CD4-positive, alpha-beta T cell treated with Interleukin-2 at 100 ng/mL for 4 hours (primary cell): Measurements from ENCODE around the gene CYP26B1.

Source experiments
- DNase-seq: peaks from one replicate; pipeline ENCODE4 v3.0.0-alpha.2; 2020; ENCODE audit warnings: low spot score

CYP26B1 gene

DNA sequence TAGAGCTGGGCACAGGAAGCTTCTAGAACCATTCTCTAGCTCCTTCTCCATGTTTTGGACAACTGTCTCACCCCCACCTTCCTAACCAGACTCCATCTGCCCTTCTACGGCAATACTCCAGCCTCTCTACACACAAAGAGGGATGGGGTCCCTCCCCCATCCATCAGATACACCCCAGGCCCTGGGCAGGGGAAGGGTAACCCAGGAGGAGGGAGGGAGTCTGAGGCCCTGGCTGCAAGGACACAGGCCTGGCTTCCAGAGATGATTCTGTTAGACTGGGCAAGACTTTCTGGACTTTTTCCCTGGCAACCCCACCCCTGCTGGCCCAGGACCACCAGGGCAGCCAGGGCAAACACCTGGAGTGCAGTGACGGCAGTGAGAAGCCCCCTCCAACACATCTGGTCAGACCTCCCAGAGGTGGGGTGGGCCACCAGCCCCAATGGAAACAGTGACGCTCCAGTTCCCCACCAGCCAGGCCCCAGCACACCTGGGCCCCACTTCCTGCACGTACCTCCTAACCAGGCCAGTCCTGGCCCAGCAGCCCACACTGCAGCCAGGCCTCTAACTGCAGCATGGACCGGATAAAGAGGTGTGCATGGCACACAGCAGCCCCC lies 6.5 kb downstream of the CYP26B1 start:
- no peak for DNase-seq

DNA sequence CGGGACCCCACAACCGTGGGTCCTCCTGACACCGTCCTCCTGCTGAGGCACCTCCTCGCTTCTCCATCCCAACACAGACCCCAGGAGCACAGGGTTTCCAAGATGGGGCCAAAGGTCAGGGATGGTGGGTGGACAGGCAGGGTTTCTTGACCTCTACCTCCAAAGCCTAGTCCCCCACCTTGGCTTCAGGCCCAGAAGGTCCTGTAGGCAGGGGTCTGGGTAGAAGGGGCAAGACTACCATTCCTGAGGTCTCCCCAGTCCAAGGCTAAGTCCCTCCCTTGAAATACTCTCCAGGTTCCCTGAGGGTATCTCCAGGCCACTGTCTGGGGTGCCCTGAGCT lies 7.1 kb downstream of the CYP26B1 start:
- no peak for DNase-seq

- DNase-seq, result no peak
These were observed 7.6 kb downstream of the CYP26B1 start for GRCh38 chr2:72139874-72140620.

DNA sequence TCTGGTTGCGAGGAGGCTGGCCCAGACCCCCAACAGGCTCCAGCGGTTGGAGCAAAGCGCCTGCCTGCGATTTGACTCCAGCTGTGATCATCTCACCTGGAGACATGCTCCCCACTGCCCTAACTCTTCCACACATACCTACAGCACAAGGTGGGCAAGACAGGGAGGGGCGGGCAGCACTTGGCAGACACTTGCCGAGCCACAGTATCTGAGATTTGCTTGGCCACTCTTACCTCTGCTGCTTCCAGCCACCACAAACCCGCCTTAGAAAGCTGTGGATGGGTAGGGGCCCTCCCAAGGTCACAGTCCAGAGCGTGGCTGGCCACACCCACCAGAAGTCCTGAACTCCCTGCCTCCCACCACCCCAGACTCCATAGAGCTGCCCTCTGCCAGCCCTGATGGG lies 8.2 kb downstream of the CYP26B1 start:
- no peak for DNase-seq

GRCh38 chr2:72138921-72139381 lies 8.7 kb downstream of the CYP26B1 start:
- DNase-seq, result no peak

DNA sequence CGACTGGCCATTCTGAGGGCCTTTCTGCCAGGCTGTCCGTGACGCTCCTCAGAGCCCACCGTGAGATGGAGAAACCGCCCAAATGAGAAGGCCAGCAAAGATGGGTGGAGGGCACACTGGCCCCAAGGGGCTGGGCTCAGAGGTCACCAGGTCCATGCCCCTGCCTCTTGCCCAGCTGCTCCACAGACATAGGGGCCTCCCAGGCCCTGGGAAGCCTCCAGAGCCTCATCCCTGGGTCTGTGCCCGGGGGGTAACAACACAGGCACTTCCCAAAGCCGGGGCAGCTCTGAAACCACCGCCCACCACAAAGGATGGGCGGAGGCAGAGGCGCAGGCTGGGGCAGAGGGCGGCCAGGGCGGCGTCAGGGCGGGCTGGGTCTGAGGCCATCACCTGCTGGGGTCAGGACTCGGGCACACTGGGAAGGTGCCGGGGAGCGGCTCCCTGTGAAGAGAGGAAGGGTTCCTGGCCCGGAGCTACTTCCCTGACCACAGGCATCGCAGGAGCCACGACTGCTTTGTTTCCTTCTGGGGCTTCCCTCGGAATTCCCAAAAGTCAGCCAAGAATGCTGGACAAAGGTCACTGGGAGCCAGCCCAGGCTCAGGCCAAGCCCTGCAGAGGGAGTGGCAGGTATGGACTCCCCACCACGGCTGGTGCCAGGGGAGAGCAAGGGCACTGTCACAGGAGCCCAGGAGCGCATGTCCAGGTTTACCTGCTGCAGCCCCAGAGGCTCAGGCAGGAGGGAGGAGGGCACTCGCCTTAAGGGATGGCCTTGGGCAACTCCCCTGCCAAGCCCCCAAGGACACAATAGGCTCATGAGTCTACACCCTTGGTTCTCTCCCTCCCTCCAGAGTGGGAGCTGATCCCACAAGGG lies 9.4 kb downstream of the CYP26B1 start:
- no peak for DNase-seq

- peak; percentile 48 for DNase-seq
These were observed 10.1 kb downstream of the CYP26B1 start for GRCh38 chr2:72137498-72138010.

GRCh38 chr2:72136933-72137497 lies 10.6 kb downstream of the CYP26B1 start:
- no peak for DNase-seq

DNA sequence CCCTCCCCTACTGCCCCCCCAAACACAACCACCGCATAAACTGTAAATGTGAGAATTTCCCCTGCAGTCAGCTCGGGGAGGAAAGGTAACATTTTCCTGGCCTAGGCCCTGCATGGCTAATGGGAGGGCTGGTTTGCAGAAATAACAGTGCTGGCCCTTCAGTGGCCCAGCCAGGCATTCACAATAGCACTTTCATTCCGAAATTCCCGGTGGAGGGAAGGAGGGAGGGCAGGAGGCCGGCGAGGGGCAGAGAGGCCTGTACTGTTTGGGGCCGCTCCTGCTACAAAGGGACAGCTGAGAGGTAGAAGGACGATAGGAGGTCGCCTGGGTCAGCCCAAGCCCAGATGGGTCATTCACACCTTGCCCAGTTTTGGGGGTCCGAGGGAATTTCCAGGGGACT lies 11.3 kb downstream of the CYP26B1 start:
- DNase-seq, result no peak

DNA sequence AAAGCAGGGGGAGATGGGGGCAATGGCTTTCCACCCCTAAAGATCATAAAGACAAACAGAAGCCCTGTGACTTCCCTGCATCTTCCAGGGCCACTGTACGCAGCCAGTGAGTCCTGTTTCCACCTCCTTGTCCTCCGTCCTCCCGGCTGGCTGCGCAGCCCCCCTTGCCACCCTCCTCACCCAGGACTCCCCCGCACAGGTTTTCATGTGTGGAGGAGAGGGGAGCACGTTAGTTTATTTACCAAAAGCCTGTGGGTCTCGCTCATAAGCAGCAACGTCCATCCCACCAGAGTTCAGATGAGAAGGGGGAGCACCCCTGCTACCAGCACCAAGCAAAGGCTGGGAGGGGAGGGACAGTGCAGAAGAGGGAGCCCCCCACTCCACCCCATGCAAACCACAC lies 11.7 kb downstream of the CYP26B1 start:
- no peak for DNase-seq

DNA sequence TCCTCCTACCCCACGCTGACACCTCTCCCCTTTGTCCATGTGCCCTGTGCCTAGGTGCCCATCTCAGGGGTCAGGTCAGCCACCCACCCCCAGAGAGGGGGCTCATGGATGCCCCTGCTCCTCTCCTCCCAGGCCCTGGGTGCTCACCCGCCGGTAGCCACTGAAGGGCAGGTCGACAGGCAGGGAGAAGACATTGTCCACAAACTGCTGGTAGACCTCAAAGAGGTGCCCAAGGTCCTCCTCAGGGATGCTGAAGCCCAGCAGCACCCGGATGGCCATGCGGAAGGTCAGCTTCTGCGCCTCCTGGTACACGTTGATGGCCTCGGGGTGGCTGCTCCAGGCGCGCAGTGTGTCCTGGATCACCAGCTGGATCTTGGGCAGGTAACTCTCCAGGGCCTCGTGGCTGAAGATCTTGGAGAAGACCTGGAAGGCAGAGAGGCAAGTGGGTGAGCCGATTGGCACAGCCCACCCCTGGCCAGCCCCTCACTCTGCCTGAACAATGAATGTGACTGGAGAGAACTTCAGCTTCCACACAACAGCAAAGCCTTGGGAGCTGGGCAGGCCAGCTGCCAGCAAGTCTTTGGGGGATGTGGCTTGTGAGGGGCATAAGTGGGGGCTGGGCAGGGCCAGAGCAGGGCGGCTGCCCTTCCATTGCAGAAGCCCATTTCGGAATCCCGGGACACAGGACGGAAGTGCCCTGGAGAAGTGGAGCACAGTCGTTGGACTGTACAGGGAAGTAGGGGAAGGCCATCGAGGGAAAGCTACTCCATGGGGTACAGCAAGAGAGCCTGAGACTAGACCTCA lies 12.5 kb downstream of the CYP26B1 start:
- DNase-seq, result no peak

- DNase-seq, result no peak
These were observed 13.2 kb downstream of the CYP26B1 start for GRCh38 chr2:72134408-72134996.

- no peak for DNase-seq
These were observed 13.8 kb downstream of the CYP26B1 start for GRCh38 chr2:72133721-72134407.

DNA sequence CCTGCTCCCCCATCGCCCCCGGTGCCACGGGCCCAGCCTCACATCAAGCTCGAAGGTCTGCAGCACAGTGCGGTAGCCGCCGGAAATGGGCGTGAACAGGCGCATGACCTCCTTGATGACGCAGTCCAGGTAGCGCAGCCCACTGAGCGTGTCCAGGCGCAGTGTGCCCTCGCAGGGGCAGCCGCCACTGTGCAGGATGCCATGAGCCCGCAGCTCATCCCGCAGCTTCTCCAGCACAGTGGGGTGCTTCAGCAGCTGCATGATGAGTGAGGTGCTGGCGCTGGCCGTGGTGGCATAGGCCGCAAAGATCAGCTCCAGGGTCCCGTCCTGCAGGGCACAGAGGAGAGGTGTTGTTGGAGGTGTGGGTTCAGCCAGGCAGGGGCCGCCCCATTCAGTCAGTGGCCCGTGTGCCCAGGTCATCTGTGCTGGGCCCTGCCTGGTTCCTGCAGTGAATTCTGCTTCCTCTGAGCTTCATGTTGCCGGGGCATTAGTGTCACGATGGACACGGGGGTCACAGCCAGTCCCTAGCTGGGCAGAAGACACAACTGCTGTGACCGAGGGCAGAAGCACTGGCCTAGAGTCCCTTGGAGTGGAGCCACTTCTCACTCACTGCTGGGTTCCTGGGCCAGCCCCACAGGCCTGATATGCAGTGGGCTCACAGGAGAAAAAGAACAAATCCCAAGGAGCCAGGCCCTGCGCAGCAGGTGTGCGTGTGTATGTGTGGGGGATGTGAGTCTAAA lies 14.5 kb downstream of the CYP26B1 start:
- no peak for DNase-seq

GRCh38 chr2:72131916-72132841 lies 15.5 kb downstream of the CYP26B1 start:
- DNase-seq, result no peak

DNA sequence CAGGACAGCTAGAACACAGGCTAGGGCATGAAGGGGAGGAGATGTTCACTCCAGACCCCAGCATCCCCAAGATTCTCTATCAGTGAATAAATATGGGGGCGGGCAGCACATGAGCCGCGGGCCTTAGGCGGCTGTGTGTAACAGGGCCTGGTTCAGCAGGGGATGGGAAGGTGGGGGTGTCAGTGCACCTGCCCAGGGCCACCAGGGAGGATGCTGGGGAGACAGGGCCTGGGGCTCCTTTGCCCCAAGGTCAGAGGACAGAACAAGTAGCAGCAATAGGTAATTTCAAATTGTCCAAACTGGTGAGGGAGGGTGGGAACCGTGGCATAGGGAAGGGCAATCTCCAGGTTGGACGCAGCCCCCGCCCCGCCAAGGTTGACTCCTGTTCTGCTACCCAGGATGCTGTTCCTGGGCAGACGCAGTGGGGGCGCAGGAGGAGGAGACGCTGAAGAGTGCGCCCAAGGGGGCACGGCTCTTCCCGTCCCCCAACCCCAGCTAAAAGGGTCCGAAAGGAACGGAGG lies 16.2 kb downstream of the CYP26B1 start:
- DNase-seq, result no peak

- no peak for DNase-seq
These were observed 16.9 kb downstream of the CYP26B1 start for GRCh38 chr2:72130659-72131360.
